GM21390 (cell line): ENCODE measurements around the gene PPM1F.
"Not testable (repeated sequence)": the region's sequence is repeated elsewhere in the genome, so short reads cannot be mapped to it uniquely, and the experiment has no call there.

Experiments
- ATAC-seq: cut with Tn5 transposase; IDR thresholded peaks from one replicate; pipeline ENCODE4 v1.9.1; 2021; ENCODE audit not compliant: unreplicated experiment

Gene PPM1F

DNA sequence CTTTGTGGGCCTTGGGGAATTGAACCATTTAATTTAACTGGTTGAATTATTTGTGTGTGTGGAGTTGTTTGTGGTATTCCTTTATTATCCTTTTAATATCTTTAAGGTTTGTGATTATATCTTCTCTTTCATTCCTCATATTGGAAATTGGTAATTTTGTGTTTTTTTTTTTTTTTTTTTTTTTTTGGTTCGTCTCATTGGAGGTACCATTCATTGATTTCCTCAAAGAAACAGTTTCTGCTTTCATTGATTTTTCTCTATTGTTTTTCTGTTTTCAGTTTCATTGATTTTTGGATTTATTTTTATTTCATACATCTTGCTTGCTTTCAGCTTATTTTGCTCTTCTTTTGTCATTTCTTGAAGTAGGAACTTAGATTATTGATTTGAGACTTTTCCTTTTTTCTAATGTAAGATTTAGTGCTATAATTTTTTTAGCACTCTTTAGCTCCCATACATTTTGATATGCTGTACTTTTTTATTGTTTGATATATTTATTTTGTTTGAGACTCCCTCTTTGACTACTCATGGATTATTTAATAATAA lies 54.2 kb downstream of the PPM1F start:
- ATAC-seq, result no peak

DNA sequence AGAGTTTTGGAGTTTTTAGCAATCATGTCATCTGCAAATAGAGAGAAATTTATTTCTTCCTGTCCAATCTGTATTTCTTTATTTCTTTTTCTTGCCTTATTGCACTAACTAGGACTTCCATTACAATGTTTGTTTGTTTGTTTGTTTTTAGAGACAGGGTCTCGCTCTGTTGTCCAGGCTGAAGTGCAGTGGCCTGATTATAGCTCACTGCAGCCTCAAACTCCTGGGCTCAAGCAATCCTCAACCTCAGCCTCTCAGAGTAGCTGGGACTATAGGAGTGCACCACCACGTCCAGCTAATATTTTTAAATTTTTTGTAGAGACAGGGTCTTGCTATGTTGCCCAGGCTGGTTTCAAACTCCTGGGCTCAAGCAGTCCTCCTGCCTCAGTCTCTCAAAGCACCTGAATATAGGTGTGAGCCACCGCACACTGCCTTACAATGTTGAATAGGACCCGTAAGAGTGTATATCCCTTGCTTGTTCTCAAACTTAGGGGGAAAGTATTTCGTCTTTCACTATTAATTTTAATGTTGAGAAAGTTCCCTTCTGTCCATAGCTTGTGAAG lies 55.6 kb downstream of the PPM1F start:
- no peak for ATAC-seq

DNA sequence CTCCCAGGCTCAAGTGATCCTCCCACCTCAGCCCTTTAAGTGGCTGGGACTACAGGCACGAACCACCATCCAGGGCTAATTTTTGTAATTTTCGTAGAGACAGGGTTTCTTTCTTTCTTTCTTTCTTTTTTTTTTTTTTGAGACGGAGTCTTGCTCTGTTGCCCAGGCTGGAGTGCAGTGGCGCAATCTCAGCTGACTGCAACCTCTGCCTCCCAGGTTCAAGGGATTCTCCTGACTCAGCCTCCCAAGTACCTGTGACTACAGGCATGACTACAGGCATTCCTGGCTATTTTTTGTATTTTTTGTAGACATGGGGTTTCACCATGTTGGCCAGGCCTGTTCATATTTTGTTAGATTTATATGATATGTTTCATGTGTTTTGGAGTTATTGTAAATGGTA lies 56.4 kb downstream of the PPM1F start:
- ATAC-seq, result not testable (repeated sequence)

- no peak for ATAC-seq
These were observed 57.8 kb downstream of the PPM1F start for GRCh38 chr22:21894799-21895198.

DNA sequence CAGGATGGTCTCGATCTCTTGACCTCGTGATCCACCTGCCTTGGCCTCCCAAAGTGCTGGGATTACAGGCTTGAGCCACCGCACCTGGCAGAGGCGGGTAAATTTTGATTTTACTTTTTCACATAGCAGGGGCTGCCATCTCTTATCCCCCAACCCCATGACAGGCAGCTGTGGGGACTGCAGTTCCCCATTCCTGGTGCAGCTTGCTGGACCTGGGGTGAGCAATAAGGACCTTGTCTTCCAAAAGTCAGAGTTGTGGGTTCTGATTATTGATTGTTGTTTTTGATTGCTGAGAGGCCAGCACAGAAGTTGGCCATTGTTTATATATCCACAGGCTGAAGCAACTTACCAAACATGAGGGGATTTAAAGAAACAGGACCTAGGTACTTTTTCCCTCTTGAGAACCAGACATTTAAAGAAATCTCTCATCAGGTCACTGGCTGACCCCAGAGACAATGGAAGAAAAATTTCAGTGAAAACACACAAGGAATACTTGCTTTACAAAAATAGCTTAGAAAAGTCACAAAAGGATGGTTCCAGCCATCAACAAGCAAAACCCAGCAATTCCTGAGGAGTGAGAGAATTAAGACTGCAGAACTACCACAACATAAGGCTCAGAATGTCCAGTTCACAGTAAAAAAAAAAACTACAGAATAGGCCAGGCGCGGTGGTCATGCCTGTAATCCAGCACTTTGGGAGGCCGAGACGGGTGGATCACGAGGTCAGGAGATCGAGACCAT lies 63.2 kb downstream of the PPM1F start:
- no peak for ATAC-seq

DNA sequence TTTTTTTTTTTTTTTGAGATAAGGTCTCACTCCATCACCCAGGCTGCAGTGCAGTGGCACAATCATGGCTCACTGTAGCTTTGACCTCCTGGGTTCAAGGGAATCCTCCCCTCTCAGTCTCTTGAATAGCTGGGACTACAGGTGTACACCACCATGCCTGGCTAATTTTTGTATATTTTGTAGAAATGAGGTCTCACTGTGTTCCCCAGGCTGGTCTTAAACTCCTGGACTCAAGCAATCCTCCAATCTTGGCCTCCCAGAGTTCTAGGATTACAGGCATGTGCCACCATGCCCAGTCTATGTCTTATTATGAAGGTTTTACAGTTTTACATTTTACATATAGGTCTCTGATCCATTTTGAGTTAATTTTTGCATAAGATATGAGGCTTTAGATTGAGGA lies 64.8 kb downstream of the PPM1F start:
- ATAC-seq, result no peak

DNA sequence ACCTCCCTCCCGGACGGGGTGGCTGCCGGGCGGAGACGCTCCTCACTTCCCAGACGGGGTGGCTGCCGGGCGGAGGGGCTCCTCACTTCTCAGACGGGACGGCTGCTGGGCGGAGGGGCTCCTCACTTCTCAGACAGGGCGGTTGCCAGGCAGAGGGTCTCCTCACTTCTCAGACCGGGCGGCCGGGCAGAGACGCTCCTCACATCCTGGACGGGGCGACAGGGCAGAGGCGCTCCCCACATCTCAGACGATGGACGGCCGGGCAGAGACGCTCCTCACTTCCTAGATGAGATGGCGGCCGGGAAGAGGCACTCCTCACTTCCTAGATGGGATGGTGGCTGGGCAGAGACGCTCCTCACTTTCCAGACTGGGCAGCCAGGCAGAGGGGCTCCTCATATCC lies 68.7 kb downstream of the PPM1F start:
- ATAC-seq, result not testable (repeated sequence)

DNA sequence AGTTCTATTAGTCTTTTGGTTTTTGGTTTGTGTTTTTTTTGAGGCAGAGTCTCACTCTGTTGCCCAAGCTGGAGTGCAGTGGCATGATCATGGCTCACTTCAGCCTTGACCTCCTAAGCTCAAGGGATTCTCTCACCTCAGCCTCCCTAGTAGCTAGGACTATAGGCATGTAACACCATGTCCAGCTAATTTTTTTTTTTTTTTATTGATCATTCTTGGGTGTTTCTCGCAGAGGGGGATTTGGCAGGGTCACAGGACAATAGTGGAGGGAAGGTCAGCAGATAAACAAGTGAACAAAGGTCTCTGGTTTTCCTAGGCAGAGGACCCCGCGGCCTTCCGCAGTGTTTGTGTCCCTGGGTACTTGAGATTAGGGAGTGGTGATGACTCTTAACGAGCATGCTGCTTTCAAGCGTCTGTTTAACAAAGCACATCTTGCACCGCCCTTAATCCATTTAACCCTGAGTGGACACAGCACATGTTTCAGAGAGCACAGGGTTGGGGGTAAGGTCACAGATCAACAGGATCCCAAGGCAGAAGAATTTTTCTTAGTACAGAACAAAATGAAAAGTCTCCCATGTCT lies 69.8 kb downstream of the PPM1F start:
- not testable (repeated sequence) for ATAC-seq

GRCh38 chr22:21881841-21882753 lies 70.6 kb downstream of the PPM1F start:
- no peak for ATAC-seq

- no peak for ATAC-seq
These were observed 76.0 kb downstream of the PPM1F start for GRCh38 chr22:21876486-21877176.

DNA sequence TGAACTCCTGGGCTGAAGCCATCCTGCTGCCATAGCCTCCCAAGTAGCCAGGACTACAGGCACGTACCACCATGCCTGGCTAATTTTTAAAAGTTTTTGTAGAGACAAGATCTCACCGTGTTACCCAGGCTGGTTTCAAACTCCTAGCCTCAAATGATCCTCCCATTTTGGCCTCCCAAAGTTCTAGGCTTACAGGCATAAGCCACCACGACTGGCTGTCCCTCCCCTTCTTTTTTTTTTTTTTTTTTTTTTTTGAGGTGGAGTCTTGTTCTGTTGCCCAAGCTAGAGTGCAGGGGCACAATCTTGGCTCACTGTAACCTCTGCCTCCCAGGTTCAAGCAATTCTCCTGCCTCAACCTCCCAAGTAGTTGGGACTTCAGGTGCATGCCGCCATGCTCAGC lies 77.7 kb downstream of the PPM1F start:
- ATAC-seq, result not testable (repeated sequence)

GRCh38 chr22:21873619-21874018 lies 79.0 kb downstream of the PPM1F start:
- no peak for ATAC-seq

GRCh38 chr22:21872741-21873140 lies 79.9 kb downstream of the PPM1F start:
- not testable (repeated sequence) for ATAC-seq
